GM12891 (cell line): Measurements from ENCODE around the gene KRT17.

Experiments
- PAX5 ChIP-seq: IDR thresholded peaks from 2 replicates; pipeline ENCODE4 v1.6.1; 2011; ENCODE audit warnings: low read length, moderate library complexity, mild to moderate bottlenecking; ENCODE audit not compliant: insufficient read depth, severe bottlenecking
- POLR2A ChIP-seq: IDR thresholded peaks from 2 replicates; pipeline ENCODE4 v1.6.1; 2011; ENCODE audit warnings: low read depth, low read length, control low read depth
- POLR2AphosphoS5 ChIP-seq: IDR thresholded peaks from 2 replicates; pipeline ENCODE4 v1.6.1; 2011; ENCODE audit warnings: low read depth, low read length, control low read depth
- POU2F2 ChIP-seq: IDR thresholded peaks from 2 replicates; pipeline ENCODE4 v1.6.1; 2011; ENCODE audit warnings: low read depth, mild to moderate bottlenecking, control low read depth, low read length, moderate library complexity
- SPI1 ChIP-seq: IDR thresholded peaks from 2 replicates; pipeline ENCODE4 v1.6.1; 2011; ENCODE audit warnings: low read depth, low read length, control low read depth
- TAF1 ChIP-seq: IDR thresholded peaks from 2 replicates; pipeline ENCODE4 v1.6.1; 2011; ENCODE audit warnings: low read depth, low read length, control low read depth

- TF ChIP-seq POLR2AphosphoS5: no peak
- TF ChIP-seq POLR2A: no peak
- no peak for TF ChIP-seq TAF1
- no peak for TF ChIP-seq SPI1
- TF ChIP-seq POU2F2: no peak
- TF ChIP-seq PAX5: no peak
Measured at GRCh38 chr17:41636652-41637051, 12.3 kb upstream of the KRT17 start.
